Stimulated activated CD8-positive, alpha-beta memory T cell treated with anti-CD3 and anti-CD28 coated beads, Interleukin-15, amount 100 ng/mL, for 4 hours (primary cell): Measurements from ENCODE around the gene ZNF771.

ENCODE experiments used
- DNase-seq, 2 donors: peaks; one replicate each; pipeline ENCODE4 v3.0.0-alpha.2; 2020; ENCODE audit warnings: low read depth in 2 of 2

The ZNF771 gene

GRCh38 chr16:30398661-30399434 is 8.6 kb upstream of the ZNF771 start:
- DNase-seq: no peak

- DNase-seq: no peak
Observed at GRCh38 chr16:30399435-30400186, 7.8 kb upstream of the ZNF771 start.

DNA sequence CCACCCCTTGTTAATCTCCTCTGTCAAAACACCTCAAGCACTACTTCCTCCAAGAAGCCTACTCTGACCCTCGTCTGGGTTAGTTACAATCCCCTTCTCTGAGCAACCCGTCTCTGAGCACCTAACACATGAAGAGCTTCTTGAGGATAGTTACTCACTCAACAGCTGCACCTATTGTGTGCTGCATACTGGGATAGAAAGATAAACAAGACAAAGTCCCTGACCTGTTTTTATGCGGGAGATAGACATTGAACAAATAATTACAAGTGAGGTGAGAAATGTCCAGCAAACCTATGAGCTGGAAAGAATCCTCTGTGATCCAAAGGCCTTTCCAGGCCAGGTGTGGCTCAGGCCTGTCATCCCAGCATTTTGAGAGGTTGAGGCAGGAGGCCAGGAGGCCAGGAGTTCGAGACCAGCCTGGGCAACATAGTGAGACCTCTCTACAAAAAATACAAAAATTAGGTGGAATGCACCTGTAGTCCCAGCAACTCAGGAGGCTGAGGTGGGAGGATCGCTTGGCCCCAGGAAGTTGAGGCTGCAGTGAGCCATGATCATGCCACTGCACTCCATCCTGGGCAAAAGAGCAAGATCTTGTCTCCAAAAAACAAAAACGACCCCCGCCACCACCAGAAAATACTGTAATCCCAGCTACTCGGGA is 5.5 kb upstream of the ZNF771 start:
- DNase-seq: no peak

DNA sequence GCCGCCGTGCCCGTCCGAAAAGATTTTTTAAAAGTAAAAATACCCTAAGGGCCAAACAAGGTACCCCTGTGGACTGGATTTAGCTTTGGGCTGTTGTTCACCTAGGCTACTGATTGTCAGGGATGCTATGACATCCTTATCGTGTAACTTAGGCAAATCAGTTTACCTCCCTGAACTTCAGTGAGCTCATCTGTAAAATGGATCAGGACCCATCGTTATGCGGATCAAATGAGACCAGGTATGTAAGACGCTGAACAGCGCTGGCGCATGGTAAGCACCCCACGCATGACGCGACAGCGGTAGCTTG is 658 bp upstream of the ZNF771 start:
- no peak for DNase-seq

DNA sequence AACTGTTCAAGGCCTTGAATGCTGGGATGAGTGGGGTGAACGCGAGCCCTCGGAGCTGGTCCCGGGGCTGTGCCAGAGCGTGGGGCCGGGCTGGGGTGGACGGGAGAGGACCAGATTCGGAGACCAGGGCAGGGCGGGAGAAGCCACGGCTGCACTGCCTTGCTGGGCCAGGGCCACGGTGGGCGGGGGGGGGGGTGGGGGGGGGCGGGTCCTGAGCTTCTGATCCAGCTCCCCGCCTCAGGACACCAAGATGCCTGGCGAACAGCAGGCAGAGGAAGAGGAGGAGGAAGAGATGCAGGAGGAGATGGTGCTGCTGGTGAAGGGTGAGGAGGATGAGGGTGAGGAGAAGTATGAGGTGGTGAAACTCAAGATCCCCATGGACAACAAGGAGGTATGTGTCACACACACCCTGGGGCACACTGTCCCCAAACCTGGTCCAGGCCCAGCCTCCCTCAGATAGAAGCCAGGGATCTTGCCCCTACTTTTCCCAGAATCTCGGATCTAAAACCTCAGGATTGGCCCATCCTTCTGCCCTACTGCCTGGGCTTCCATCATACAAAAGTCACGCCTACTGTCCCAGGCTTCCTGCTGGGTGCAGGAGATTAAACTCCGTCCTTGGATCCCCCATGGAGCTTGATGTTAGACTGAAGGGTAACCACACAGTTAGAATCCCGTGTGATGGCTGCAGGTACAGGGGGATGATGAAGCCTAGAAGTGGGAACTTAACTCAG is 563 bp downstream of the ZNF771 start:
- no peak for DNase-seq

DNA sequence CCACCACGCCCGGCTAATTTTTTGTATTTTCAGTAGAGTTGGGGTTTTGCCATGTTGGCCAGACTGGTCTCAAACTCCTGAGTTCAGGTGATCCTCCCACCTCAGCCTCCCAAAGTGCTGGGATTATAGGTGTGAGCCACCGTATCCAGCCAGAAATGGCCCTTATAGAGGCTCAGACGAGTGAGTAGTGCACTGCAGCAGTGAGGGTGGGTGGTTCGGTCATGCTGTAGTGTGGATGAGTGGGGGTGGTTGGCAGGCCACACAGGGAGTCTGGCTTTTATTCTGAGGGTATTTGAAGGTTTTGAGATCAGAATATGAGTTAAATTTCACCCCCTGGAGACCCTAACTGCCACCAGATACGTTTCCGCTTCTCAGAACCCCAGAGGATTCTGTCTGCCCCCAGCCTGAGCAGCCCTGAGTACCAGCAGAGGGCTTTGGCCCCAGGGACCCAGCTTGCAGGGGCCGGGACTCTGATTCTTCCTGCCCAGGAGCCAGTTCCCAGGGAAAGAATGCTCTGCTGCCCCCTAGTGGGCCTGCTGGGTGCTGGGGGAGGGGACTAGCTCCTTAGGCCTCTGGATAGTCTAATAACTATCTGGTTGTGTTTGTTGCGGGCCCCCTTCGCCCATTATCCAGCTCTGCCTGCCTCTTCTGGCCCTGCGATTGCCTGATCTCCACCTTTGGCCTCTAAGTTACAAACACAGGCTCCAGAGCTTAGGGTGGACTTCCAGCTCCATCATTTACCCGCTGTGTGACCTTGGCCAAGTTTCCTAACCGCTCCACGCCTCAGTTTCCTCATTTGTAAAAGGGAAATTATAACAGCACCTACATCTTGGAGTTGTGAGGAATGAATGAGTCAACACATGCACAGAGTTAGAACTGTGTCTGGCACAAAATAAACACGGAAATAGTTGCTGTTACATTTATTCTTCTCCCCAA is 2.0 kb downstream of the ZNF771 start:
- peak; percentile 78 to 87 for DNase-seq

- no peak for DNase-seq
Observed at GRCh38 chr16:30413112-30413806, 5.9 kb downstream of the ZNF771 start.

GRCh38 chr16:30414159-30414558 is 6.8 kb downstream of the ZNF771 start:
- DNase-seq: no peak

- DNase-seq: no peak
Observed at GRCh38 chr16:30416047-30416603, 8.7 kb downstream of the ZNF771 start.

DNA sequence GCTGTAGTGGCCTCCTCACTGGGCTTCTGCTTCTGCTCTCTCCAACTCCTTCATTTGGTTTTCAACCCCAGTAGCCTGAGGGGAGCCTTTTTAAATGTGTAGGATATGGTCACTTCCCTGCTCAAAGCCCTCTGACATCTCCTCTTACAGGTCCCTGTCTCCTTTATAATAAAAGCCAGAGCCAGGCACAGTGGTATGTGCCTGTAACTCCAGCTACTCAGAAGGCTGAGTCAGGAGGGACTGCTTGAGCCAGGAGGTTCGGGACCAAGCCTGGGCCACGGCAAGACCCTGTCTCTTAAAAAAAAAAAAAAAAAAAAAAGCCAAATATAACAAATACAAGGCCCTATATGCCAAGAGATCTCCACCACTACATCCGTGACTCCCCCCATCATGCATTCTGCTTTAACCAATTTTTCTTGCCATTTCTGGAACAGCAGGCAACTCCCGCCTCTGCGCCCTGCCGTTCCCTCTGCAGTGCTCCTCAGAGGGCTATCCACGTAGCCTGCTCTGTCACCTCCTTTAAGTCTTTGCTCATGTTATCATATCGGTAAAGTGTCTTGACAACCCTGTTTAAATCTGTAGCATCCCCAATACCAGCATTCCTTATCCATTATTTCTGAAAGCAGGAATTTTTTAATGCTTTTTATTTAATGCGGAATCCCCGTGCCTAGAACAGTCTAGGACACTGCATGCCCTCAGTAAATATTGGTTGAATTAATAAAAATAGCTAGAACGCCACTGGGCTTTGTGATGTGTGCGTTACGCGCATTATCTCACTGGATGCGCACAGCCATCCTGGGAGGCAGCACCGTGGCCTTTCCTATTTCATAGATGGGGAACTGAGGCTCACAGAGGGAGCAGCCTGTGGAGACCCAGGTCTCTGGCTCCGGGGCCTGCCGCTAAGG is 9.5 kb downstream of the ZNF771 start:
- no peak for DNase-seq

- peak; percentile 74 to 81 for DNase-seq
Observed at GRCh38 chr16:30417529-30418349, 10.3 kb downstream of the ZNF771 start.

GRCh38 chr16:30418350-30419181 is 11.2 kb downstream of the ZNF771 start:
- DNase-seq: no peak

- no peak for DNase-seq
Observed at GRCh38 chr16:30421010-30421409, 13.6 kb downstream of the ZNF771 start.

DNA sequence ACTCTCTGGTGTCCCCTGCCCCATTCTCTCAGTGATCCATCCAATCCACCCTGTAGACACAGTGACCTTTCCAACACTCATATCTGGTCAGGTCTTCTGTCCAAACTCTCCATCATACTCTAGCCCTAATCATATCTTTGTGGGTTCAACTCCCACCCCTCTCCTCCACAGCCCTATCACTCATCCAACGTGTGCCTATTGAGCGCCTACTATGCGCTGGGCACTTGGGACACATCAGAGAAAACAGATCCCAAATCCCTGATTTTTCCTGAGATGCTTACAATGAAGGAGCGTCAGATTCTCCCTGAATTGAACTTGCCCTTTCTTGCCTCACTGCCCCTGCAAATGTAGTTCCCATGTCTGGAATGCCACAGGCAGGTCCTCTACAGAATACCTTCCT is 20.6 kb downstream of the ZNF771 start:
- no peak for DNase-seq

GRCh38 chr16:30429418-30429677 is 21.9 kb downstream of the ZNF771 start:
- DNase-seq: no peak

DNA sequence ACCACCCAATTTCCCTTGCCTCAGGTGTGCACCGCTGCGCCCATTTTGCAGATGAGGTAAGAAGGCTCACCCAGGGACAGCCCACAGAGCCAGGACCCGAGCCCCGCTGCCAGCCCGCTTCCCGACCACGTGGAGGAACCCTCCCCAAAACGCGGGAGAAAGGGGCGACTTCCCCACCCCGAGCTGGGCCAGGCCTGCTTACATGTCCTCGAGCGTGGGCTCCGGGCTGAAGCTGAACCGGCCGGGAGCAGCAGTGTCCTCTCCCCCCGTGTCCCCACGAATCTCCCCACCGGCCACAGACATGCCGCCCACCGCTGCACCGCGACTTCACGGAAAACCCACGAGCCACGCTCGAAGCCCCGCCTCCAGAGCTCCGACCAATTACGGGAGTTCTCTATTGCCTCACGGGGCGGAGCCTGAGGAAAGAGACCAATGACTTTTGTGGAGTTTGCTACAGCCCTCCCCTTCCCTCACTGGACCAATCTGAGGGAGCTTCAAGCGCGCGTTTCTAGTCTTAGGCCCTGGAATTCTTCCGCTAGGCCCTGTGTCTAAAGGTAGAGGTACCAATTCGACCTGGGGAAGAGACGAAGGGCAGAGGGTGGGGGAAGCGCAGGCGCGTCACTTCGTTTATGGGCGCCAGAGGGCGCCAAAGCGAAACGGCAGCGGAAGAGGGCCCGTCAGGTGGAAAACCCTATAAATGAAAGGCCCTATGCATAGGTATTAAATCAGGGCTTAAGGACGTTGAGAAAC is 22.4 kb downstream of the ZNF771 start, which contains the start of gene DCTPP1:
DCTPP1 (minus strand) TSS at position 353 of the 750 bp plus-strand sequence; CDS start at position 303, 50 bp downstream.
- peak; percentile 90 to 96 for DNase-seq
